GM12801 (cell line): ENCODE data around the gene YES1.

Source experiments
- CTCF ChIP-seq: IDR thresholded peaks from one replicate; pipeline ENCODE4 v1.5.1; 2011; ENCODE audit warnings: control low read depth; ENCODE audit not compliant: insufficient read length; ENCODE audit errors: extremely low read depth

The YES1 gene

GRCh38 chr18:754656-755055, 57.4 kb downstream of the YES1 start:
- no peak for TF ChIP-seq CTCF

GRCh38 chr18:750456-750855, 61.6 kb downstream of the YES1 start:
- no peak for TF ChIP-seq CTCF

GRCh38 chr18:744832-745597, 67.0 kb downstream of the YES1 start:
- TF ChIP-seq CTCF = no peak

- no peak for TF ChIP-seq CTCF
Measured at GRCh38 chr18:741931-742512, 70.0 kb downstream of the YES1 start.

GRCh38 chr18:732371-732770, 79.7 kb downstream of the YES1 start:
- no peak for TF ChIP-seq CTCF

GRCh38 chr18:731185-731584, 80.9 kb downstream of the YES1 start:
- TF ChIP-seq CTCF = no peak

GRCh38 chr18:730692-731091, 81.3 kb downstream of the YES1 start:
- no peak for TF ChIP-seq CTCF
